Panc1 (cell line): ENCODE results near the gene VPS16. TPM values are rescaled to one million over a fixed set of nuclear protein-coding genes. Genes with fewer than 3 reads are reported as not detected.

Experiments
- ATAC-seq: fragments of 200-7000 bp; cut with Tn5 transposase; 2 replicates; pipeline ENCODE4 v1.9.1; 2020; ENCODE audit warnings: mild to moderate bottlenecking, moderate library complexity
- BruUV-seq: library from RNA; stranded (reverse); fragments of 400-500 nt; replicated peaks from 2 replicates; lab custom pipeline; 2021; lab: Mats Ljungman, UMichigan
- CTCF ChIA-PET: fragments of 300-600 bp; sonication (Branson Sonifier 250); formaldehyde crosslinking; loops from one replicate; lab custom pipeline; 2022; ENCODE audit warnings: antibody characterized with exemption; lab: Charles Lee
- POLR2A ChIA-PET: fragments of 300-600 bp; sonication (Branson Sonifier 250); formaldehyde crosslinking; loops from one replicate; lab custom pipeline; 2022; ENCODE audit warnings: antibody characterized with exemption; lab: Charles Lee
- DNase-seq: peaks from one replicate; pipeline ENCODE4 v3.0.0-alpha.2; 2010; ENCODE audit warnings: low read depth, low spot score
- H3K27ac ChIP-seq: 2 replicates; pipeline ENCODE4 v1.5.1; 2011; ENCODE audit warnings: mild to moderate bottlenecking, low read length, inconsistent platforms
- H3K27me3 ChIP-seq: fragments of 200-500 bp; sonication (Bioruptor generic); 2 replicates; pipeline ENCODE4 v1.6.0; 2014; ENCODE audit warnings: low read length, inconsistent platforms; ENCODE audit not compliant: control insufficient read depth, insufficient read depth
- H3K36me3 ChIP-seq: fragments of 200-500 bp; sonication (Bioruptor generic); 2 replicates; pipeline ENCODE4 v1.5.1; 2014; ENCODE audit warnings: inconsistent platforms, mild to moderate bottlenecking, low read length, moderate library complexity; ENCODE audit not compliant: control insufficient read depth, insufficient read depth
- H3K4me1 ChIP-seq: 2 replicates; pipeline ENCODE4 v1.5.1; 2011; ENCODE audit warnings: inconsistent platforms, mild to moderate bottlenecking, low read length, moderate library complexity; ENCODE audit not compliant: control insufficient read depth, insufficient read depth
- H3K4me3 ChIP-seq, 2 experiments: 2 replicates each; pipeline ENCODE4 v1.5.1; 2011 to 2012; ENCODE audit warnings: low read depth in 2 of 2, low read length in 2 of 2, mild to moderate bottlenecking in 2 of 2, inconsistent platforms in 1 of 2, moderate library complexity in 1 of 2
- H3K9me3 ChIP-seq: fragments of 200-500 bp; sonication (Bioruptor generic); 2 replicates; pipeline ENCODE4 v1.5.1; 2014; ENCODE audit warnings: low read depth, mild to moderate bottlenecking, inconsistent platforms, low read length, moderate library complexity; ENCODE audit not compliant: control insufficient read depth, insufficient read depth
- CTCF ChIP-seq: fragments of 450-650 bp; IDR thresholded peaks from 2 replicates; pipeline ENCODE4 v1.5.1; 2017; ENCODE audit warnings: mild to moderate bottlenecking
- POLR2AphosphoS5 ChIP-seq: IDR thresholded peaks from 2 replicates; pipeline ENCODE4 v1.6.1; 2012; ENCODE audit warnings: mild to moderate bottlenecking, low read depth, low read length, moderate library complexity
- REST ChIP-seq, 2 experiments: IDR thresholded peaks; 2 replicates each; pipeline ENCODE4 v1.6.1; 2011 to 2012; ENCODE audit warnings: low read depth in 2 of 2, control low read depth in 1 of 2, low read length in 1 of 2, mild to moderate bottlenecking in 1 of 2, moderate library complexity in 1 of 2; ENCODE audit not compliant: insufficient read depth in 1 of 2
- SIN3A ChIP-seq: IDR thresholded peaks from 2 replicates; pipeline ENCODE4 v1.6.1; 2012; ENCODE audit warnings: low read depth, mild to moderate bottlenecking, low read length, moderate library complexity, borderline replicate concordance; ENCODE audit not compliant: insufficient read depth
- TCF7L2 ChIP-seq: IDR thresholded peaks from 2 replicates; pipeline ENCODE4 v1.6.1; 2011; ENCODE audit warnings: mild to moderate bottlenecking, low read depth, low read length, inconsistent platforms
- in situ Hi-C: cut with HindIII; loops from 2 replicates; pipeline ENCODE4 v1.10.0; 2016; ENCODE audit warnings: low sequenced_read_pairs, low pct_unique_long_range_greater_than_20kb
- intact Hi-C: fragments of 100-400 bp; cut with micrococcal nuclease; formaldehyde crosslinking; loops from one replicate; pipeline ENCODE4 v1.10.0; 2022; ENCODE audit not compliant: unreplicated experiment
- total RNA-seq: library from RNA; stranded (reverse); gene quantifications from one replicate; pipeline ENCODE4 v1.2.1, GENCODE V29; 2021; ENCODE audit not compliant: unreplicated experiment

Gene VPS16
- total RNA-seq, 1 experiment from 2014 or later: 35.3 TPM

- in situ Hi-C loops: no loop called here
- Histone ChIP-seq H3K27me3 (no peaks in the 10 kb centered on the region), H3K36me3 (no peaks in the 10 kb centered on the region), H3K27ac (no peak overlapping the region), H3K4me3 (no peak overlapping the region), H3K9me3 (peaks cover 6% of the 10 kb centered on the region; the same call in 1 of the 2 replicates), H3K4me1 (no peaks in the 10 kb centered on the region; the same call in 1 of the 2 replicates)
- POLR2A ChIA-PET: no interaction called here
- no peak for ATAC-seq
- intact Hi-C loops: no loop called here
- DNase-seq: no peak
- no TSS peak for BruUV-seq
- CTCF ChIA-PET: interaction anchor here (0.7 kb wide), 1 partner anchor 602 kb away, joined by 7 read pairs; no protein-coding TSS in a partner anchor
- TF ChIP-seq REST (IDR thresholded peaks at IDR 0.05; ENCODE audit: insufficient read depth in 1 of 2, low read depth in 2 of 2, low read length in 1 of 2) (no peak), SIN3A (no peak), POLR2AphosphoS5 (no peak), CTCF (no peak), TCF7L2 (no peak)
Measured at GRCh38 chr20:2809690-2810089, 30.9 kb upstream of the VPS16 start.

GRCh38 chr20:2812189-2812588 lies 28.4 kb upstream of the VPS16 start:
- Histone ChIP-seq H3K27me3 (no peaks in the 10 kb centered on the region), H3K36me3 (no peaks in the 10 kb centered on the region), H3K27ac (no peak overlapping the region), H3K4me3 (no peak overlapping the region), H3K9me3 (peaks cover 6% of the 10 kb centered on the region; the same call in 1 of the 2 replicates), H3K4me1 (no peaks in the 10 kb centered on the region; the same call in 1 of the 2 replicates)
- ChIA-PET POLR2A (interaction anchor here (0.6 kb wide), 1 partner anchor 9 kb away, joined by 3 read pairs; no protein-coding TSS in a partner anchor), CTCF (no interaction called here)
- in situ Hi-C loops: no loop called here
- no TSS peak for BruUV-seq
- DNase-seq (no peak), ATAC-seq (no peak)
- intact Hi-C loops: no loop called here
- TF ChIP-seq TCF7L2 (no peak), POLR2AphosphoS5 (no peak), SIN3A (no peak), CTCF (no peak), REST (IDR thresholded peaks at IDR 0.05; ENCODE audit: insufficient read depth in 1 of 2, low read depth in 2 of 2, low read length in 1 of 2) (no peak)
